CD8-positive, alpha-beta memory T cell (primary cell): ENCODE measurements around the gene CAPN7. TPM values are rescaled to one million over a fixed set of nuclear protein-coding genes. Genes with fewer than 3 reads are reported as not detected.

Source experiments
- CTCF ChIA-PET: fragments of 350-600 bp; sonication (Branson Sonifier 250); formaldehyde crosslinking; loops from one replicate; lab custom pipeline; 2021; ENCODE audit warnings: antibody characterized with exemption; lab: Charles Lee
- POLR2A ChIA-PET: fragments of 350-600 bp; sonication (Branson Sonifier 250); formaldehyde crosslinking; loops from one replicate; lab custom pipeline; 2021; ENCODE audit warnings: antibody characterized with exemption; lab: Charles Lee
- DNase-seq, 5 donors: peaks; one replicate each; pipeline versions ENCODE4 v3.0.0 to v3.0.0-alpha.2; 2020 to 2022; ENCODE audit warnings: mixed read lengths in 1 of 5
- H3K27ac ChIP-seq: one replicate; pipeline ENCODE4 v1.7.0; 2013; ENCODE audit warnings: low read depth, mild to moderate bottlenecking, low read length, moderate library complexity
- H3K27me3 ChIP-seq: 2 replicates; pipeline ENCODE4 v1.7.0; 2013; ENCODE audit warnings: low read length, mild to moderate bottlenecking; ENCODE audit not compliant: insufficient read depth, poor library complexity, severe bottlenecking
- H3K36me3 ChIP-seq: 2 replicates; pipeline ENCODE4 v1.7.0; 2013; ENCODE audit warnings: mild to moderate bottlenecking, low read length, moderate library complexity; ENCODE audit not compliant: insufficient read depth
- H3K4me1 ChIP-seq: 2 replicates; pipeline ENCODE4 v1.7.0; 2013; ENCODE audit warnings: mild to moderate bottlenecking, low read length, moderate library complexity; ENCODE audit not compliant: insufficient read depth
- H3K4me3 ChIP-seq: 2 replicates; pipeline ENCODE4 v1.7.0; 2013; ENCODE audit warnings: mild to moderate bottlenecking, low read length
- H3K9me3 ChIP-seq: 2 replicates; pipeline ENCODE4 v1.7.0; 2013; ENCODE audit warnings: mild to moderate bottlenecking, low read length
- H3K27ac Mint-ChIP-seq, 8 donors: one replicate each; pipeline ENCODE4 v1.8.0; 2020 to 2021; ENCODE audit warnings: mixed read lengths in 8 of 8, mild to moderate bottlenecking in 6 of 8, inconsistent platforms in 3 of 8, moderate library complexity in 3 of 8
- H3K27me3 Mint-ChIP-seq, 2 donors: one replicate each; pipeline ENCODE4 v1.8.0; 2020 to 2021; ENCODE audit warnings: mixed read lengths in 2 of 2, mild to moderate bottlenecking in 1 of 2, moderate library complexity in 1 of 2
- H3K36me3 Mint-ChIP-seq, 3 donors: one replicate each; pipeline ENCODE4 v1.8.0; 2020 to 2021; ENCODE audit warnings: mixed read lengths in 3 of 3, inconsistent platforms in 1 of 3, mild to moderate bottlenecking in 1 of 3
- H3K4me1 Mint-ChIP-seq, 3 donors: one replicate each; pipeline ENCODE4 v1.8.0; 2020 to 2021; ENCODE audit warnings: mixed read lengths in 3 of 3, inconsistent platforms in 1 of 3, mild to moderate bottlenecking in 1 of 3
- H3K4me3 Mint-ChIP-seq, 7 donors: one replicate each; pipeline ENCODE4 v1.8.0; 2020 to 2021; ENCODE audit warnings: mixed read lengths in 7 of 7, mild to moderate bottlenecking in 6 of 7, moderate library complexity in 4 of 7, inconsistent platforms in 2 of 7
- H3K9me3 Mint-ChIP-seq, 5 donors: one replicate each; pipeline ENCODE4 v1.8.0; 2020 to 2022; ENCODE audit warnings: mixed read lengths in 5 of 5, mild to moderate bottlenecking in 3 of 5, moderate library complexity in 2 of 5, inconsistent platforms in 1 of 5
- polyA plus RNA-seq: library from polyadenylated mRNA; unstranded; fragments of 300-500 nt; fragmentation: Illumina TruSeq; gene quantifications from one replicate; pipeline ENCODE4 v1.2.3, GENCODE V29; 2021
- total RNA-seq, 2 experiments: library from RNA; stranded (reverse); gene quantifications; one replicate each; pipeline ENCODE4 v1.2.3, GENCODE V29; 2021

Gene CAPN7
- total and polyA plus RNA-seq, 3 experiments from 2014 or later: 32.4 to 36.1 (median 33.1) TPM

DNA sequence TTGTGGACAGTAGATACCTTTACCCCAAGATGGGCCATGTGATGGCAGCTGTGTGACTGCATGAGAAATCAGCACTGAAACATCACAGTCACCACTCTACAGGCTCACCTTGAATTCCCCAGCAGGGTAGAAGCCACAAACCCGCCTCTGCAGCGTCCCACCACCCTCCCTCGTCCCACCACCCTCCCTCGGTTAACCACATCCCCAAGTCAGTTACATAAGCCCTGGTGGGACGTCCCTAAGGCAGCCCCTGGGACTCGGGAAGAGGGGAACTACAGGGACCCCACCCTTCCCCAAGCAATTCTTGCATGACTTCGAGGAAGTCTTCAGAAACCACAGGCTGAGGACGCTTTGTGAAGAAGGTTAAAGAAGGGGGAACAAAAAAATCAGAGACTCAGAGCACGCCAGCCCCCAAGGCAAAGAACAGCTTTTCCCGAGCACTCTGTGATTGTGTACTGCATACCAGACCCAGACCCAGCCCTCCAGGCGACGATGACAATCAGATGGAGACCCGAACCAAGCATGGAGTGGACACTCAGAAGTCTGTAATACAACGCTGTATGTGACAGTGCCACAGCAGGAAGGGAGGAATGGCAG, 65.8 kb downstream of the CAPN7 start:
- Histone ChIP-seq H3K4me3 (no peak overlapping the region), H3K36me3 (no peaks in the 10 kb centered on the region), H3K4me1 (peaks cover 84% of the 10 kb centered on the region), H3K27me3 (no peaks in the 10 kb centered on the region), H3K27ac (peak overlapping the region; percentile 40), H3K9me3 (no peaks in the 10 kb centered on the region)
- Mint-ChIP-seq H3K9me3 (no peaks in the 10 kb centered on the region), H3K4me3 (peak overlapping the region; percentile 50 to 88 (median 73)), H3K36me3 (peaks cover 0 to 11% (median 8%) of the 10 kb centered on the region in 3 donors), H3K27me3 (no peaks in the 10 kb centered on the region), H3K27ac (peak overlapping the region; percentile 89 to 98 (median 96)), H3K4me1 (peaks cover 76 to 89% (median 86%) of the 10 kb centered on the region in 3 donors)
- CTCF ChIA-PET: interaction anchor here (1.2 to 10.8 kb wide), 4 partner anchors 19 to 107 kb away, joined by 3 to 200 read pairs (median 56); partner anchors contain the start of gene SH3BP5
- peak; percentile 75 to 93 (median 86) for DNase-seq
- POLR2A ChIA-PET: interaction anchor here (0.6 to 1.7 kb wide), 4 partner anchors 20 to 61 kb away, joined by 3 to 7 read pairs (median 5); partner anchors contain the start of gene SH3BP5

GRCh38 chr3:15272426-15273196, 66.6 kb downstream of the CAPN7 start:
- peaks cover 84% of the 10 kb centered on the region for H3K4me1 ChIP-seq
- no peaks in the 10 kb centered on the region for H3K27me3 Mint-ChIP-seq
- peaks cover 80 to 90% (median 86%) of the 10 kb centered on the region in 3 donors for H3K4me1 Mint-ChIP-seq
- peak overlapping the region; percentile 89 to 98 (median 96) for H3K27ac Mint-ChIP-seq
- H3K9me3 Mint-ChIP-seq: no peaks in the 10 kb centered on the region
- no peak overlapping the region for H3K4me3 ChIP-seq
- DNase-seq: peak in 1 of 5 donors; percentile 10
- peaks cover 0 to 8% (median 7%) of the 10 kb centered on the region in 3 donors for H3K36me3 Mint-ChIP-seq
- peak overlapping the region; percentile 40 for H3K27ac ChIP-seq
- peak overlapping the region in 6 of 7 donors; percentile 14 to 88 (median 74) for H3K4me3 Mint-ChIP-seq
- POLR2A ChIA-PET: interaction anchor here (0.9 to 1.6 kb wide), 3 partner anchors 18 to 32 kb away, joined by 3 to 7 read pairs (median 5); no protein-coding TSS in a partner anchor
- no peaks in the 10 kb centered on the region for H3K36me3 ChIP-seq
- no peaks in the 10 kb centered on the region for H3K9me3 ChIP-seq
- CTCF ChIA-PET: interaction anchor here (1.2 to 10.8 kb wide), 3 partner anchors 18 to 59 kb away, joined by 3 to 200 read pairs (median 6); partner anchors contain the start of gene SH3BP5
- no peaks in the 10 kb centered on the region for H3K27me3 ChIP-seq

GRCh38 chr3:15273227-15273626, 67.2 kb downstream of the CAPN7 start:
- POLR2A ChIA-PET: interaction anchor here (1.5 kb wide), 1 partner anchor 18 kb away, joined by 5 read pairs; no protein-coding TSS in a partner anchor
- H3K4me1 ChIP-seq: peaks cover 84% of the 10 kb centered on the region
- H3K27ac ChIP-seq: no peak overlapping the region
- Mint-ChIP-seq H3K27ac (peak overlapping the region; percentile 61 to 98 (median 95)), H3K36me3 (peaks cover 0 to 8% (median 4%) of the 10 kb centered on the region in 3 donors), H3K4me1 (peaks cover 79 to 90% (median 86%) of the 10 kb centered on the region in 3 donors), H3K4me3 (peak overlapping the region in 2 of 7 donors; percentile 6 to 9), H3K9me3 (no peaks in the 10 kb centered on the region), H3K27me3 (no peaks in the 10 kb centered on the region)
- H3K9me3 ChIP-seq: no peaks in the 10 kb centered on the region
- H3K27me3 ChIP-seq: no peaks in the 10 kb centered on the region
- no peak overlapping the region for H3K4me3 ChIP-seq
- no peaks in the 10 kb centered on the region for H3K36me3 ChIP-seq
- DNase-seq: no peak
- CTCF ChIA-PET: interaction anchor here (0.9 to 2.0 kb wide), 3 partner anchors 8 to 76 kb away, joined by 3 to 9 read pairs (median 5); partner anchors contain the start of gene SH3BP5

DNA sequence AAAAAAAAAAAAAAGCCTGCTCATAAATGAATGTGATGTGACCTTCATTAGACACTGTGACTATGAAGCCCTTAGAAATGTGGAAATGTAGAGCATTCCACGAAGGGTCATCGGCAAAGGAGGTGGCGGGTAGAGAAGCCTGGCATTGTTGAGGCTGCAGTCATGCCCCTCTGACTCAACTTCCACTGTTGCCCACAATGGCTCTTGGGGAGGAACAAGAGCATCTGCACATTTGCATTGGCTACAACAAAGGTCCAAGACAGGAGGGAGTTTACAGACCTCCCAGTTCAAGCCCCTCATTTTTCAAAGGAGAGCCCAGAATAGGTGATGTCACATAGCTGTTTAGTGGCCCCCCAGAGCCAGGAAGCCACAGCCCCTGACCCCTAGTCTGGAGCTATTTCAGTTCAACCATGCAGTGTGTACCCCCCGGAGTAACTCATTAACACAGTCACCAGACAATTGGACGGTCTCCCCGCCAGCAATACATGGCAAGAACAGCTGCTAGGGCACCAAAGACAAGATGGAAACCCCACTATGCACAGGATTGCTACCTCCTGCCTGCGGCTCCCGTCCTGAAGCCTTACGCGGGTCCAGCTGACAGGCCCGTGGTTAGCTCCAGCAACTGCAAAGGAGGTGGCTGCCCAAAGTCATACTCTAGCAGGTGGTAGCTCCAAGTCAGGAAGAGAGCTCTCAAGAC, 70.1 kb downstream of the CAPN7 start:
- peak overlapping the region in 2 of 7 donors; percentile 0 to 13 for H3K4me3 Mint-ChIP-seq

DNA sequence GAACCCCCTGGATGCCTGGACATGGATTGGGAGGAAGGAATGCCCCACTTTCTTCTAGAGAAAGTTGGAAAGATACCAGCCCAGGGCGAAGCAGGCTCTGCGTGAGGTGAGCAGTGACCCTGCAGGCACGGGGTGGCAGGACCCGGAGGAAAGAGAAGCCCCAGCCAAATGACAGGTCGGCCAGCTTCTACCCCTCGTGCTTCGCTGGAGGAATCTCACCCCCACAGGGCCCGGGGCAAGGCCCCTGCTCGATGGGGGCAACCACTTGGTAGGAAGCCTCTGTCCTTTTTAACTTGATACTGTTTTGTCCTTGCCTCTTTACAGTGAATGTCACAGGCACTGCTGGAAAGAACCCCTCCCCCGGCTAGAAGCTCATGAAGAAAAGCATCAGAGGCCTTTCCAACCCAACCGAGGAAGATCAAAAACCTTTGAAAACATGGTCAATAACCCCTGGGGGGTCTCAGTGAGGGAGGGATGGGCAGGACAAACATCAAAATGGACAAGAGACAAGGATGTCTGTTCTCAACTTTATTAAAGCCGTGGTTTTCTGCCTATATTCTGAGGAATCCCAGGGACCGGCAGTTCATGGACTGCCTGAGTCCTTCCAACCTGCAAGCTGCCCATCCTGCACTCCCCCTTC, 71.9 kb downstream of the CAPN7 start:
- H3K4me3 Mint-ChIP-seq: no peak overlapping the region
- no peaks in the 10 kb centered on the region for H3K27me3 ChIP-seq
- peaks cover 79 to 93% (median 92%) of the 10 kb centered on the region in 3 donors for H3K4me1 Mint-ChIP-seq
- no peaks in the 10 kb centered on the region for H3K9me3 Mint-ChIP-seq
- no peak for DNase-seq
- peak overlapping the region in 4 of 8 donors; percentile 32 to 75 (median 55) for H3K27ac Mint-ChIP-seq
- no peaks in the 10 kb centered on the region for H3K9me3 ChIP-seq
- ChIA-PET POLR2A (no interaction called here), CTCF (interaction anchor here (1.0 to 4.0 kb wide), 3 partner anchors 10 to 55 kb away, joined by 3 to 18 read pairs (median 4); partner anchors contain the start of gene SH3BP5)
- H3K27me3 Mint-ChIP-seq: no peaks in the 10 kb centered on the region
- peaks cover 69% of the 10 kb centered on the region for H3K4me1 ChIP-seq
- H3K36me3 Mint-ChIP-seq: peaks cover 0 to 8% (median 5%) of the 10 kb centered on the region in 3 donors
- H3K36me3 ChIP-seq: no peaks in the 10 kb centered on the region
- H3K27ac ChIP-seq: no peak overlapping the region
- no peak overlapping the region for H3K4me3 ChIP-seq

More for the DNA sequence above, 70.1 kb downstream of the CAPN7 start:
- Mint-ChIP-seq H3K36me3 (peaks cover 0 to 6% (median 3%) of the 10 kb centered on the region in 3 donors), H3K4me1 (peaks cover 79 to 94% (median 92%) of the 10 kb centered on the region in 3 donors), H3K9me3 (no peaks in the 10 kb centered on the region), H3K27me3 (no peaks in the 10 kb centered on the region), H3K27ac (peak overlapping the region; percentile 20 to 96 (median 65))
- Histone ChIP-seq H3K27me3 (no peaks in the 10 kb centered on the region), H3K4me3 (no peak overlapping the region), H3K36me3 (no peaks in the 10 kb centered on the region), H3K27ac (no peak overlapping the region), H3K4me1 (peaks cover 82% of the 10 kb centered on the region), H3K9me3 (no peaks in the 10 kb centered on the region)
- ChIA-PET CTCF (interaction anchor here (1.4 to 4.0 kb wide), 4 partner anchors 9 to 57 kb away, joined by 6 to 18 read pairs (median 12); partner anchors contain the start of gene SH3BP5), POLR2A (interaction anchor here (0.7 kb wide), 1 partner anchor 52 kb away, joined by 4 read pairs; no protein-coding TSS in a partner anchor)
- no peak for DNase-seq

DNA sequence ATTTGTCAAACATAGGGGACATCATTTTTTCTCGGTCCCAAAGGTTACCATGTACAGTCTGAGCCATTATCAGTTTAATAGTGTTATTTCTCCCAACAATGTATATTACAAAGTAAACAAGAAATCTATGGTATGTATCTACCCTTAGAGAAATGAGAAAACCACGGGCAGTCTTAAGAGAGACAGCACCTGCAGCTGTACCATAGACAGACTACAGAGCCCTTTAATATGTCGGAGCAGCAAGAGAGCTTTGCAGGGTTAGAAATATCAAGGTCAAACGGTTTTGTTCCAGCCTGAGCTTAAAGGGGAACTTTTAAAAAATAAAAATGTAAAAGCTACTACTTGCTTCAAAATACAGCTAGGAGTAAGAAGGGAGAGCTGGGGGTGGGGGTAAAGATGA, 73.2 kb downstream of the CAPN7 start:
- CTCF ChIA-PET: interaction anchor here (1.0 to 2.6 kb wide), 6 partner anchors 9 to 54 kb away, joined by 3 to 9 read pairs (median 4); partner anchors contain the start of gene SH3BP5
- no peaks in the 10 kb centered on the region for H3K36me3 ChIP-seq
- no peak for DNase-seq
- no peaks in the 10 kb centered on the region for H3K9me3 Mint-ChIP-seq
- POLR2A ChIA-PET: interaction anchor here (1.4 kb wide), 1 partner anchor 11 kb away, joined by 3 read pairs; no protein-coding TSS in a partner anchor
- H3K27me3 ChIP-seq: no peaks in the 10 kb centered on the region
- peaks cover 0 to 10% (median 8%) of the 10 kb centered on the region in 3 donors for H3K36me3 Mint-ChIP-seq
- peaks cover 73% of the 10 kb centered on the region for H3K4me1 ChIP-seq
- H3K4me1 Mint-ChIP-seq: peaks cover 80 to 93% (median 92%) of the 10 kb centered on the region in 3 donors
- no peaks in the 10 kb centered on the region for H3K9me3 ChIP-seq
- H3K27me3 Mint-ChIP-seq: no peaks in the 10 kb centered on the region
- no peak overlapping the region for H3K27ac ChIP-seq
- peak overlapping the region in 1 of 8 donors; percentile 24 for H3K27ac Mint-ChIP-seq
- H3K4me3 Mint-ChIP-seq: no peak overlapping the region
- H3K4me3 ChIP-seq: no peak overlapping the region
